K562 (cell line): ENCODE measurements around the gene ACAT1. TPM values are rescaled to one million over a fixed set of nuclear protein-coding genes. Genes with fewer than 3 reads are reported as not detected.

Experiments used
- BRCA1 ChIP-seq, 2 experiments: fragments of 450-650 bp in 1 of 2; sonication (generic) in 1 of 2; formaldehyde crosslinking in 1 of 2; IDR thresholded peaks; 2 replicates each; pipeline versions ENCODE4 v1.5.0 to v1.6.1; 2017 to 2020; ENCODE audit warnings: mild to moderate bottlenecking in 1 of 2, missing genetic modification reagents in 1 of 2
- CC2D1A ChIP-seq: fragments of 450-650 bp; IDR thresholded peaks from 2 replicates; pipeline ENCODE4 v1.6.1; 2017; ENCODE audit warnings: mild to moderate bottlenecking
- FOXJ2 ChIP-seq: fragments of 200-800 bp; sonication (Bioruptor generic); IDR thresholded peaks from 2 replicates; pipeline ENCODE4 v1.6.1; 2016; ENCODE audit warnings: missing genetic modification characterization, missing compliant biosample characterization
- RNF2 ChIP-seq: sonication (generic); IDR thresholded peaks from 2 replicates; pipeline ENCODE4 v1.6.1; 2016
- XRCC4 ChIP-seq: IDR thresholded peaks from one replicate; pipeline ENCODE4 v1.6.1; 2011; ENCODE audit not compliant: insufficient read depth, insufficient read length; ENCODE audit errors: extremely low read depth
- ZNF263 ChIP-seq: sonication (generic); formaldehyde crosslinking; IDR thresholded peaks from 2 replicates; pipeline ENCODE4 v1.8.0; 2022; ENCODE audit warnings: mild to moderate bottlenecking, missing genetic modification reagents, borderline replicate concordance
- polyA plus RNA-seq, 8 experiments: library from polyadenylated mRNA; depleted of rRNA in 4 of 8; stranded (reverse) in 5 of 8; unstranded in 3 of 8; fragments of >200 nt; fragmentation: Nextera tagmentation in 2 of 8; fragmentation: Illumina TruSeq in 1 of 8; extraction: Ambion mirVana in 2 of 8; extraction: Trizol in 1 of 8; gene quantifications; 2 replicates each; pipeline versions ENCODE4 v1.2.1 to v1.2.3, GENCODE V29; 2011 to 2014; ENCODE audit warnings: inconsistent platforms in 1 of 8, missing spikeins in 1 of 8
- total RNA-seq, 7 experiments: library from RNA; depleted of rRNA in 6 of 7; stranded (reverse); fragments of >200 nt in 6 of 7; fragmentation: Illumina TruSeq in 2 of 7; extraction: Trizol in 2 of 7; gene quantifications; 2 replicates each; pipeline versions ENCODE4 v1.2.1 to v1.2.3, GENCODE V29; 2011 to 2021; ENCODE audit warnings: low replicate concordance in 1 of 7
- TF ChIP-seq, protein P1 (sequence below): fragments of 200-400 bp; formaldehyde crosslinking; IDR thresholded peaks from 2 replicates; pipeline ENCODE4 v1.6.1; 2017; ENCODE audit warnings: mild to moderate bottlenecking, low read depth, low read length, moderate library complexity
- TF ChIP-seq, protein P2 (sequence below): sonication (generic); formaldehyde crosslinking; IDR thresholded peaks from 2 replicates; pipeline ENCODE4 v1.8.1; 2023; ENCODE audit warnings: mild to moderate bottlenecking, missing genetic modification reagents, moderate library complexity
- TF ChIP-seq, protein P3 (sequence below): sonication (generic); formaldehyde crosslinking; IDR thresholded peaks from 2 replicates; pipeline ENCODE4 v1.8.1; 2023; ENCODE audit warnings: missing genetic modification reagents, mild to moderate bottlenecking, borderline replicate concordance
- TF ChIP-seq, protein P4 (sequence below), 2 experiments: IDR thresholded peaks; 2 replicates each; pipeline ENCODE4 v1.6.1; 2012; ENCODE audit warnings: improper control_type of control experiment in 2 of 2, low read depth in 2 of 2, low read length in 2 of 2, borderline replicate concordance in 1 of 2
- TF ChIP-seq, protein P5 (sequence below): fragments of 250-450 bp; sonication (Bioruptor Pico); IDR thresholded peaks from 2 replicates; pipeline ENCODE4 v1.8.0; 2021; ENCODE audit warnings: borderline replicate concordance, mild to moderate bottlenecking, moderate library complexity; ENCODE audit not compliant: poor library complexity, severe bottlenecking

The ACAT1 gene
- total and polyA plus RNA-seq, 9 of the 15 experiments (the other 6 are each of a cell fraction or from before 2014, with no cell fraction given), result 65.1 to 204 (median 104) TPM

DNA sequence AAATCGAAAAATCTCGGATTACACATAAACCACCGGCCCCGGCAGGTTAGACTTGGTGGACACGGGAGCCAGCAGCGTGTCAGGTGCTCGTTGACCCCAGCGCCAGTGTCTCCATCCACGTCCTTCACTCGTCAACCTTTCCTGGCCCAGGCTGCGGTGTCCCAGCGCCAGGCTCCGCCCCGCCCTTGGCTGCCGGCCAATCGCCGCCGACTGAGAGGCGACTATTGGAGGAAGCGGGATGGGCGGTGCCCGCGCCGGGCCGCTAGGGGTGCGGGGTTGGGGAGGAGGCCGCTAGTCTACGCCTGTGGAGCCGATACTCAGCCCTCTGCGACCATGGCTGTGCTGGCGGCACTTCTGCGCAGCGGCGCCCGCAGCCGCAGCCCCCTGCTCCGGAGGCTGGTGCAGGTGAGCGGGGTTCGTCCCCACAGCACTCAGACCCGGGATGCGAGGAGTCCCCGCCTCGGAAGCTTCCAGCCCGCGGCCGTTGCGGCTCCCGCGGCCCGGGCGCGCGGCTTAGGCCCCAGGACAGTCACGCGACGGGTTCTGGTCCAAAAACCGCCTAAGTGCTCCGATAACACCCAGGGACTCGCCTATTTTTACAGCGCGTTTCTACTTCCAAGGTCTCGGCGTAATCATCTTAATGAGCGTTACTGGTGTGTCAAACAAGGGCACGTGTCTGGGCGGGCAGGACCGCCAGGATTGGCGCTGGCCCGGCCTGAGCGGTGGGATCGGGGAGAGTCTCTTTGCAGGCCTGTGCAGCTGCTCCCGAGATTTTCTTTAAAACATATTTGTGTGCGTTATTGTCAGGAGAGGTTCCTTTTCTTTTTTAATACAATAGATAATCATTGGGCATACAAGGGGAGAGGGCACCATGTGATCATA, at the start of gene ACAT1 (continued):
- TF ChIP-seq BRCA1 (IDR thresholded peaks at IDR 0.05) (no peak), BRCA1 (CRISPR knock-in tag; IDR thresholded peaks at IDR 0.05) (no peak), XRCC4 (no peak), CC2D1A (no peak), FOXJ2 (tag) (peak; percentile 17; the same call in 1 of the 2 replicates), RNF2 (peak; percentile 25; the same call in 1 of the 2 replicates), ZNF263 (CRISPR knock-in tag) (peak; percentile 47; the same call in 1 of the 2 replicates)
- TF ChIP-seq, protein P1, sequence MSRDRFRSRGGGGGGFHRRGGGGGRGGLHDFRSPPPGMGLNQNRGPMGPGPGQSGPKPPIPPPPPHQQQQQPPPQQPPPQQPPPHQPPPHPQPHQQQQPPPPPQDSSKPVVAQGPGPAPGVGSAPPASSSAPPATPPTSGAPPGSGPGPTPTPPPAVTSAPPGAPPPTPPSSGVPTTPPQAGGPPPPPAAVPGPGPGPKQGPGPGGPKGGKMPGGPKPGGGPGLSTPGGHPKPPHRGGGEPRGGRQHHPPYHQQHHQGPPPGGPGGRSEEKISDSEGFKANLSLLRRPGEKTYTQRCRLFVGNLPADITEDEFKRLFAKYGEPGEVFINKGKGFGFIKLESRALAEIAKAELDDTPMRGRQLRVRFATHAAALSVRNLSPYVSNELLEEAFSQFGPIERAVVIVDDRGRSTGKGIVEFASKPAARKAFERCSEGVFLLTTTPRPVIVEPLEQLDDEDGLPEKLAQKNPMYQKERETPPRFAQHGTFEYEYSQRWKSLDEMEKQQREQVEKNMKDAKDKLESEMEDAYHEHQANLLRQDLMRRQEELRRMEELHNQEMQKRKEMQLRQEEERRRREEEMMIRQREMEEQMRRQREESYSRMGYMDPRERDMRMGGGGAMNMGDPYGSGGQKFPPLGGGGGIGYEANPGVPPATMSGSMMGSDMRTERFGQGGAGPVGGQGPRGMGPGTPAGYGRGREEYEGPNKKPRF, result no peak
- TF ChIP-seq, protein P2, sequence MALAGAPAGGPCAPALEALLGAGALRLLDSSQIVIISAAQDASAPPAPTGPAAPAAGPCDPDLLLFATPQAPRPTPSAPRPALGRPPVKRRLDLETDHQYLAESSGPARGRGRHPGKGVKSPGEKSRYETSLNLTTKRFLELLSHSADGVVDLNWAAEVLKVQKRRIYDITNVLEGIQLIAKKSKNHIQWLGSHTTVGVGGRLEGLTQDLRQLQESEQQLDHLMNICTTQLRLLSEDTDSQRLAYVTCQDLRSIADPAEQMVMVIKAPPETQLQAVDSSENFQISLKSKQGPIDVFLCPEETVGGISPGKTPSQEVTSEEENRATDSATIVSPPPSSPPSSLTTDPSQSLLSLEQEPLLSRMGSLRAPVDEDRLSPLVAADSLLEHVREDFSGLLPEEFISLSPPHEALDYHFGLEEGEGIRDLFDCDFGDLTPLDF (CRISPR knock-in tag), result no peak
- TF ChIP-seq, protein P3, sequence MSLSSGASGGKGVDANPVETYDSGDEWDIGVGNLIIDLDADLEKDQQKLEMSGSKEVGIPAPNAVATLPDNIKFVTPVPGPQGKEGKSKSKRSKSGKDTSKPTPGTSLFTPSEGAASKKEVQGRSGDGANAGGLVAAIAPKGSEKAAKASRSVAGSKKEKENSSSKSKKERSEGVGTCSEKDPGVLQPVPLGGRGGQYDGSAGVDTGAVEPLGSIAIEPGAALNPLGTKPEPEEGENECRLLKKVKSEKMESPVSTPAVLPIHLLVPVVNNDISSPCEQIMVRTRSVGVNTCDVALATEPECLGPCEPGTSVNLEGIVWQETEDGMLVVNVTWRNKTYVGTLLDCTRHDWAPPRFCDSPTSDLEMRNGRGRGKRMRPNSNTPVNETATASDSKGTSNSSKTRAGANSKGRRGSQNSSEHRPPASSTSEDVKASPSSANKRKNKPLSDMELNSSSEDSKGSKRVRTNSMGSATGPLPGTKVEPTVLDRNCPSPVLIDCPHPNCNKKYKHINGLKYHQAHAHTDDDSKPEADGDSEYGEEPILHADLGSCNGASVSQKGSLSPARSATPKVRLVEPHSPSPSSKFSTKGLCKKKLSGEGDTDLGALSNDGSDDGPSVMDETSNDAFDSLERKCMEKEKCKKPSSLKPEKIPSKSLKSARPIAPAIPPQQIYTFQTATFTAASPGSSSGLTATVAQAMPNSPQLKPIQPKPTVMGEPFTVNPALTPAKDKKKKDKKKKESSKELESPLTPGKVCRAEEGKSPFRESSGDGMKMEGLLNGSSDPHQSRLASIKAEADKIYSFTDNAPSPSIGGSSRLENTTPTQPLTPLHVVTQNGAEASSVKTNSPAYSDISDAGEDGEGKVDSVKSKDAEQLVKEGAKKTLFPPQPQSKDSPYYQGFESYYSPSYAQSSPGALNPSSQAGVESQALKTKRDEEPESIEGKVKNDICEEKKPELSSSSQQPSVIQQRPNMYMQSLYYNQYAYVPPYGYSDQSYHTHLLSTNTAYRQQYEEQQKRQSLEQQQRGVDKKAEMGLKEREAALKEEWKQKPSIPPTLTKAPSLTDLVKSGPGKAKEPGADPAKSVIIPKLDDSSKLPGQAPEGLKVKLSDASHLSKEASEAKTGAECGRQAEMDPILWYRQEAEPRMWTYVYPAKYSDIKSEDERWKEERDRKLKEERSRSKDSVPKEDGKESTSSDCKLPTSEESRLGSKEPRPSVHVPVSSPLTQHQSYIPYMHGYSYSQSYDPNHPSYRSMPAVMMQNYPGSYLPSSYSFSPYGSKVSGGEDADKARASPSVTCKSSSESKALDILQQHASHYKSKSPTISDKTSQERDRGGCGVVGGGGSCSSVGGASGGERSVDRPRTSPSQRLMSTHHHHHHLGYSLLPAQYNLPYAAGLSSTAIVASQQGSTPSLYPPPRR (CRISPR knock-in tag), result no peak
- TF ChIP-seq, protein P4, sequence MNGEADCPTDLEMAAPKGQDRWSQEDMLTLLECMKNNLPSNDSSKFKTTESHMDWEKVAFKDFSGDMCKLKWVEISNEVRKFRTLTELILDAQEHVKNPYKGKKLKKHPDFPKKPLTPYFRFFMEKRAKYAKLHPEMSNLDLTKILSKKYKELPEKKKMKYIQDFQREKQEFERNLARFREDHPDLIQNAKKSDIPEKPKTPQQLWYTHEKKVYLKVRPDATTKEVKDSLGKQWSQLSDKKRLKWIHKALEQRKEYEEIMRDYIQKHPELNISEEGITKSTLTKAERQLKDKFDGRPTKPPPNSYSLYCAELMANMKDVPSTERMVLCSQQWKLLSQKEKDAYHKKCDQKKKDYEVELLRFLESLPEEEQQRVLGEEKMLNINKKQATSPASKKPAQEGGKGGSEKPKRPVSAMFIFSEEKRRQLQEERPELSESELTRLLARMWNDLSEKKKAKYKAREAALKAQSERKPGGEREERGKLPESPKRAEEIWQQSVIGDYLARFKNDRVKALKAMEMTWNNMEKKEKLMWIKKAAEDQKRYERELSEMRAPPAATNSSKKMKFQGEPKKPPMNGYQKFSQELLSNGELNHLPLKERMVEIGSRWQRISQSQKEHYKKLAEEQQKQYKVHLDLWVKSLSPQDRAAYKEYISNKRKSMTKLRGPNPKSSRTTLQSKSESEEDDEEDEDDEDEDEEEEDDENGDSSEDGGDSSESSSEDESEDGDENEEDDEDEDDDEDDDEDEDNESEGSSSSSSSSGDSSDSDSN (IDR thresholded peaks at IDR 0.05; ENCODE audit: borderline replicate concordance in 1 of 2, low read depth in 2 of 2, low read length in 2 of 2), result 0 out of 4 replicates have a peak, but pooled peaks of 1 of the 2 experiments have one; percentile 86
- TF ChIP-seq, protein P5, sequence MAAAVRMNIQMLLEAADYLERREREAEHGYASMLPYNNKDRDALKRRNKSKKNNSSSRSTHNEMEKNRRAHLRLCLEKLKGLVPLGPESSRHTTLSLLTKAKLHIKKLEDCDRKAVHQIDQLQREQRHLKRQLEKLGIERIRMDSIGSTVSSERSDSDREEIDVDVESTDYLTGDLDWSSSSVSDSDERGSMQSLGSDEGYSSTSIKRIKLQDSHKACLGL (CRISPR knock-in tag), result no peak
